Measurements from ENCODE around the gene CPA2. TPM values are rescaled to one million over a fixed set of nuclear protein-coding genes. Genes with fewer than 3 reads are reported as not detected.

The CPA2 gene
- 10 to 100 TPM in 3 of 5 donors, 1 to 10 TPM in 1, not detected in 1; 4.1 to 65.8 (median 40.9) TPM for total RNA-seq
- 10 to 100 TPM; 54.9 to 62.8 (median 58.3) TPM for polyA plus RNA-seq
- long read RNA-seq, donor 1, partial matches to known transcripts: 0 of 3 reads
- long read RNA-seq, donor 1, other reads (novel, unspliced or antisense): 0 of 3 reads
- long read RNA-seq, donor 2: 0 reads
- long read RNA-seq, donor 3, transcript CPA2-201 (11 exons, 1,366 nt): major isoform, 14 of 14 reads
- long read RNA-seq, donor 3, partial matches to known transcripts: 0 of 14 reads
- long read RNA-seq, donor 3, other reads (novel, unspliced or antisense): 0 of 14 reads
- long read RNA-seq, donor 4, partial matches to known transcripts: 0 of 1 reads
- long read RNA-seq, donor 4, other reads (novel, unspliced or antisense): 0 of 1 reads
- long read RNA-seq, donor 5, transcript CPA2-201 (11 exons, 1,366 nt): major isoform, 15 of 15 reads
- long read RNA-seq, donor 5, partial matches to known transcripts: 0 of 15 reads
- long read RNA-seq, donor 5, other reads (novel, unspliced or antisense): 0 of 15 reads
- long read RNA-seq, donor 6, transcript CPA2-201 (11 exons, 1,366 nt): major isoform, 92 of 155 reads
- long read RNA-seq, donor 6, partial matches to known transcripts: 60 of 155 reads
- long read RNA-seq, donor 6, other reads (novel, unspliced or antisense): 0 of 155 reads
- long read RNA-seq, donor 7, partial matches to known transcripts: 0 of 1 reads
- long read RNA-seq, donor 7, other reads (novel, unspliced or antisense): 0 of 1 reads
- long read RNA-seq, donor 8, transcript CPA2-201 (11 exons, 1,366 nt): major isoform, 30 of 43 reads
- long read RNA-seq, donor 8, partial matches to known transcripts: 12 of 43 reads
- long read RNA-seq, donor 8, other reads (novel, unspliced or antisense): 0 of 43 reads
- long read RNA-seq, donor 9, transcript CPA2-201 (11 exons, 1,366 nt): major isoform, 19 of 21 reads
- long read RNA-seq, donor 9, partial matches to known transcripts: 0 of 21 reads
- long read RNA-seq, donor 9, other reads (novel, unspliced or antisense): 0 of 21 reads
- long read RNA-seq, donor 10: 0 reads

DNA sequence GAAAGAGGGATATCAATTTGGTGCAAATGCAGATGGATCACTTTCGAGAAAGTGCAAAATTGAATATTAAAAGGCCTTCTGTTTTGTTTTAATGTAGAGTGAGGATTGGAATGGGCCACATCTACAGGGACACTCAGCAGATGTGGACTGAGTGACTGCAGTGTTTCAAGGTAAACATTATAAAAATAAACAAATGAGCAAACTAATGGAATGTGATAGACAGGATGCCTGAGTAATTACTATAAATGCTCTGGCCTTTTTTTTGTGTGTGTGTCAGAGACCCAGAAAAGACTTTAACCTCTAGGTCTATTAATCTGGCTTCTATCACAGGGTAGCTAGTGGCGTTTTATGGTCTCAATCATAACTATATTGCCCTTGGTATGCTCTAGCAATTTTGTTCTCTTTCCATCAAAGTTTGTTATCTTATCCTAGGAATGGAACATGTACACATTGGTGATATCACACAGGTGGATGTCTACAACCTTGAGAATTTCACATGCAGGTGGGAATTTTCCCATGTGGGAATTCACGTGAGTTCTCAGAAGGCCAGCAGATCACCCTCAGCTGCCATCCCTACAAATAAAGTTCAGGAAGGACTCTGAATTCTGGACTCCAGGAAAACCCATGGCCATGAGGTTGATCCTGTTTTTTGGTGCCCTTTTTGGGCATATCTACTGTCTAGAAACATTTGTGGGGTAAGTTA lies at the start of gene CPA2:
Gene CPA2, plus strand, starts transcription at position 606 of the 703 bp plus-strand sequence. Its CDS starts 19 bp downstream, at position 625.
- no peak for TF ChIP-seq POLR2A (IDR thresholded peaks at IDR 0.05)
- TF ChIP-seq EP300 (IDR thresholded peaks at IDR 0.05): no peak
- no peak for TF ChIP-seq POLR2AphosphoS5 (IDR thresholded peaks at IDR 0.05)
- TF ChIP-seq, protein P1, sequence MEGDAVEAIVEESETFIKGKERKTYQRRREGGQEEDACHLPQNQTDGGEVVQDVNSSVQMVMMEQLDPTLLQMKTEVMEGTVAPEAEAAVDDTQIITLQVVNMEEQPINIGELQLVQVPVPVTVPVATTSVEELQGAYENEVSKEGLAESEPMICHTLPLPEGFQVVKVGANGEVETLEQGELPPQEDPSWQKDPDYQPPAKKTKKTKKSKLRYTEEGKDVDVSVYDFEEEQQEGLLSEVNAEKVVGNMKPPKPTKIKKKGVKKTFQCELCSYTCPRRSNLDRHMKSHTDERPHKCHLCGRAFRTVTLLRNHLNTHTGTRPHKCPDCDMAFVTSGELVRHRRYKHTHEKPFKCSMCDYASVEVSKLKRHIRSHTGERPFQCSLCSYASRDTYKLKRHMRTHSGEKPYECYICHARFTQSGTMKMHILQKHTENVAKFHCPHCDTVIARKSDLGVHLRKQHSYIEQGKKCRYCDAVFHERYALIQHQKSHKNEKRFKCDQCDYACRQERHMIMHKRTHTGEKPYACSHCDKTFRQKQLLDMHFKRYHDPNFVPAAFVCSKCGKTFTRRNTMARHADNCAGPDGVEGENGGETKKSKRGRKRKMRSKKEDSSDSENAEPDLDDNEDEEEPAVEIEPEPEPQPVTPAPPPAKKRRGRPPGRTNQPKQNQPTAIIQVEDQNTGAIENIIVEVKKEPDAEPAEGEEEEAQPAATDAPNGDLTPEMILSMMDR (IDR thresholded peaks at IDR 0.05): no peak
- Histone ChIP-seq H3K9me3 (no peaks in the 10 kb centered on the region), H3K4me1 (no peaks in the 10 kb centered on the region), H3K36me3 (no peaks in the 10 kb centered on the region), H3K27ac (peak within 1 kb of the TSS in 1 of 5 donors; percentile 25), H3K27me3 (no peaks in the 10 kb centered on the region), H3K4me3 (no peak within 1 kb of the TSS)
- DNase-seq: no peak
- 56 to 69% (median 63%) methylated on average over 3 of the region's 3 CpGs for WGBS, 5 donors
- intact Hi-C loops (cut with DNase I; ENCODE audit: low total_unique reads): no loop called here

DNA sequence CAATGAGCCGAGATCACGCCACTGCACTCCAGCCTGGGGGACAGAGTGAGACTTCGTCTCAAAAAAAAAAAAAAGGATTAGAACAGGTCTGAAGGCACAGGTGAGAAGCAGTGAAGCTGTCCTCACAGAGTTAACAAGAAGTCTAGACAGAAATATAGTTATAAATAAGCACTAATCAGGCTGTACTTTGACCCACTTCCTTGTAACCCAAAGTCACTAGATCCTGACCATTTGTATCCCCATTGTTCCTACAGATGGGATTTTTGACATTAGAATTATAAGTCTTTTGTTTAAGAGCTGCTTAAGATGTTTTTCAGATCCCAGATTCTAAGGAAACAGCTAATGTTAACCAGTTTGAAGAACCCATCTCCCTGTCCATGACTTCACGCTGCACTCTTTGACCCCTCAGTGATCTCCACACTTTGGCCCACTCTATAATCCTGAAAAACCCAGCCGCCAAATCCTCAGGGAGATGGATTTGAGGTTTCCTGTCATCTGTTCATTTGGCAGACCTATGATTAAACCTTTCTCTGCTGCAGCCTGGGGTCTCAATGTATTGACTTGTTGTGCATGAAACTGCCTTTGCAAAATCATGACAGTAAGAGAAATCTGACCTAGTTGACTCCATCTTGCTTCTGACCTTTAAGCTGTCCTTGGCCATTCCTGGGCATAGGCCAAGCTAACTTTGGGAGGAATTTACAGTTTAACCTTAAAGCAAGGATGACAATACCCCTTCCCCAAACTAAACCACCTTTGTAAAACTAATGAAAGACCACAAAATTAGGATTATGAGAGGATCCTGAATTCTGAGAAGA lies 47.6 kb upstream of the CPA2 start:
- Histone ChIP-seq H3K4me1 (no peaks in the 10 kb centered on the region), H3K4me3 (no peak overlapping the region), H3K9me3 (no peaks in the 10 kb centered on the region), H3K27me3 (peaks cover 0 to 5% (median 0%) of the 10 kb centered on the region in 3 donors), H3K36me3 (no peaks in the 10 kb centered on the region), H3K27ac (no peak overlapping the region)
- 79 to 90% (median 84%) methylated on average over 5 of the region's 5 CpGs for WGBS, 5 donors
- intact Hi-C loops (cut with DNase I; ENCODE audit: low total_unique reads): no loop called here
- DNase-seq: no peak
- TF ChIP-seq EP300 (IDR thresholded peaks at IDR 0.05) (no peak), POLR2A (IDR thresholded peaks at IDR 0.05) (no peak), POLR2AphosphoS5 (IDR thresholded peaks at IDR 0.05) (no peak)
- TF ChIP-seq, protein P1 (IDR thresholded peaks at IDR 0.05): no peak

DNA sequence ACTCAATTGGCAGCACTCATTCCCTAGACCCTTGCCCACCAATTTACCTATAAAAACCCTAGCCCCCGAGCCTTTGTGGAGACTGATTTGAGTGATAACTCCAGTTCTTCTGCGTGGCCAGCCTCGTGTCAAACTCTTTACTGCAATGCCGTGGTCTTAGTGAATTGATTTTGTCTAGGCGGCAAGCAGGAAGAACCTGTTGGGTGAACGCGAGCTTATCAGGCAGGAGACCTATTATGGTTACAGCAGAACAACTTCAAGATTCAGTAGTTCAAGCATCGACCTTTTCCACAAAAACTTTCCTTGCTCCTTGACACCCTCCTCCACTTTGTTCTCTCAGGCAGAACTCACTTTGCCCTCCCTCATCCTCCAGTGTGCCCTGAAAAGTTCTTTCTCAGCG lies 46.8 kb upstream of the CPA2 start:
- no peak overlapping the region for H3K27ac ChIP-seq
- DNase-seq: peak in 1 of 2 donors; percentile 79
- peaks cover 0 to 3% (median 0%) of the 10 kb centered on the region in 3 donors for H3K27me3 ChIP-seq
- TF ChIP-seq POLR2A (IDR thresholded peaks at IDR 0.05) (no peak), EP300 (IDR thresholded peaks at IDR 0.05) (no peak), POLR2AphosphoS5 (IDR thresholded peaks at IDR 0.05) (no peak)
- TF ChIP-seq, protein P1 (IDR thresholded peaks at IDR 0.05): no peak
- H3K36me3 ChIP-seq: no peaks in the 10 kb centered on the region
- H3K4me1 ChIP-seq: no peaks in the 10 kb centered on the region
- whole genome bisulfite sequencing, 5 donors: 40 to 74% (median 50%) methylated on average over 8 to 9 of the region's 9 CpGs
- intact Hi-C loops (cut with DNase I; ENCODE audit: low total_unique reads): no loop called here
- no peak overlapping the region for H3K4me3 ChIP-seq
- no peaks in the 10 kb centered on the region for H3K9me3 ChIP-seq
